Esophagus squamous epithelium (tissue), 5 donors: Measurements from ENCODE around the gene CLEC10A. TPM values are rescaled to one million over a fixed set of nuclear protein-coding genes. Genes with fewer than 3 reads are reported as not detected.
"Not testable (repeated sequence)": the region's sequence is repeated elsewhere in the genome, so short reads cannot be mapped to it uniquely, and the experiment has no call there.

Experiments used
- DNase-seq: peaks from one replicate; lab custom pipeline; 2025; lab: John Stamatoyannopoulos, UW
- H3K27ac ChIP-seq, 4 donors: fragments of 200-600 bp; sonication (generic); one replicate each; pipeline ENCODE4 v1.5.1; 2016 to 2019; ENCODE audit warnings: mild to moderate bottlenecking in 1 of 4
- H3K27me3 ChIP-seq, 4 donors: fragments of 200-600 bp; sonication (generic); 1 replicate in 3 of 4; 2 replicates in 1 of 4; pipeline versions ENCODE4 v1.5.1 to v1.6.0; 2017 to 2021; ENCODE audit warnings: antibody characterized with exemption in 1 of 4
- H3K36me3 ChIP-seq, 3 donors: fragments of 200-600 bp; sonication (generic); one replicate each; pipeline ENCODE4 v1.5.1; 2016 to 2019
- H3K4me1 ChIP-seq, 3 donors: fragments of 200-600 bp; sonication (generic); one replicate each; pipeline ENCODE4 v1.5.1; 2017 to 2019
- H3K4me3 ChIP-seq, 4 donors: fragments of 200-600 bp; sonication (generic); 1 replicate in 3 of 4; 2 replicates in 1 of 4; pipeline ENCODE4 v1.5.1; 2016 to 2019; ENCODE audit warnings: mild to moderate bottlenecking in 2 of 4, moderate library complexity in 1 of 4
- H3K9me3 ChIP-seq, 3 donors: fragments of 200-600 bp; sonication (generic); one replicate each; pipeline ENCODE4 v1.5.1; 2016 to 2019
- POLR2A ChIP-seq, 4 donors: fragments of 450-650 bp; IDR thresholded peaks; one replicate each; pipeline ENCODE4 v1.6.1; 2017; ENCODE audit warnings: antibody characterized with exemption in 4 of 4, mild to moderate bottlenecking in 4 of 4, moderate library complexity in 3 of 4
- WGBS, 2 donors: methylation state at CpG; one replicate each; pipeline ENCODE4 v1.1.5; 2018; 5-methylcytosine and 5-hydroxymethylcytosine counted together
- intact Hi-C: fragments of 100-400 bp; cut with DNase I; formaldehyde crosslinking; loops from one replicate; pipeline ENCODE4 v1.15.0; 2022
- total RNA-seq, 4 donors: library from RNA; depleted of rRNA; stranded (reverse); fragments of >200 nt; gene quantifications; one replicate each; pipeline ENCODE4 v1.1.0, GENCODE V29; 2016
- TF ChIP-seq, protein P1 (sequence below), 6 experiments: fragments of 450-650 bp in 4 of 6; fragments of 200-600 bp in 2 of 6; sonication (generic) in 2 of 6; IDR thresholded peaks; one replicate each; pipeline ENCODE4 v1.5.1; 2016 to 2019; ENCODE audit warnings: antibody characterized with exemption in 6 of 6, mild to moderate bottlenecking in 4 of 6, moderate library complexity in 4 of 6
- donor health status: DM: yes; HTN: yes; CAD: no.

Gene CLEC10A
- total RNA-seq, 4 donors from 2014 or later, result 0.40 to 10.6 (median 4.0) TPM

DNA sequence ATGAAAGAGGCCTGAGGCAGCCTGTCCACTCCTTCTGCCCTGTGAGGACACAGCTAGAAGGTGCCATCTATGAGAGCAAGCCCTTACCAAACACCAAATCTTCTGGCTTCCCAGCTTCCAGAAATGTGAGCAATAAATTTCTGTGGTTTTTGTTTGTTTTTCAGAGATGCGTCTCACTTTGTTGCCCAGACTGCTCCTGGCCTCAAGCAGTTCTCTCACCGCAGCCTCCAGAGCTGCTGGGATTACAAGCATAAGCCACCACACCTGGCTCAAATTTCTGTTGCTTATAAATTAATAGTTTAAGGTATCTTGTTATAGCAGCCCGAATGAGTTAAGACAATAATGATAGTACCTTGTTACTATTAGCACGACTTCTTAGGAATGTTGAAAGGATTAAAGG is 23.7 kb downstream of the CLEC10A start:
- H3K27ac ChIP-seq, result no peak overlapping the region
- no peak for DNase-seq
- H3K27me3 ChIP-seq, result no peaks in the 10 kb centered on the region
- peaks cover 0 to 34% (median 7%) of the 10 kb centered on the region in 3 donors for H3K4me1 ChIP-seq
- TF ChIP-seq, protein P1, sequence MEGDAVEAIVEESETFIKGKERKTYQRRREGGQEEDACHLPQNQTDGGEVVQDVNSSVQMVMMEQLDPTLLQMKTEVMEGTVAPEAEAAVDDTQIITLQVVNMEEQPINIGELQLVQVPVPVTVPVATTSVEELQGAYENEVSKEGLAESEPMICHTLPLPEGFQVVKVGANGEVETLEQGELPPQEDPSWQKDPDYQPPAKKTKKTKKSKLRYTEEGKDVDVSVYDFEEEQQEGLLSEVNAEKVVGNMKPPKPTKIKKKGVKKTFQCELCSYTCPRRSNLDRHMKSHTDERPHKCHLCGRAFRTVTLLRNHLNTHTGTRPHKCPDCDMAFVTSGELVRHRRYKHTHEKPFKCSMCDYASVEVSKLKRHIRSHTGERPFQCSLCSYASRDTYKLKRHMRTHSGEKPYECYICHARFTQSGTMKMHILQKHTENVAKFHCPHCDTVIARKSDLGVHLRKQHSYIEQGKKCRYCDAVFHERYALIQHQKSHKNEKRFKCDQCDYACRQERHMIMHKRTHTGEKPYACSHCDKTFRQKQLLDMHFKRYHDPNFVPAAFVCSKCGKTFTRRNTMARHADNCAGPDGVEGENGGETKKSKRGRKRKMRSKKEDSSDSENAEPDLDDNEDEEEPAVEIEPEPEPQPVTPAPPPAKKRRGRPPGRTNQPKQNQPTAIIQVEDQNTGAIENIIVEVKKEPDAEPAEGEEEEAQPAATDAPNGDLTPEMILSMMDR (IDR thresholded peaks at IDR 0.05), result no peak
- H3K4me3 ChIP-seq, result no peak overlapping the region
- intact Hi-C loops, result no loop called here
- no peaks in the 10 kb centered on the region for H3K36me3 ChIP-seq
- 34 to 48% methylated on average over 4 of the region's 4 CpGs for WGBS, 2 donors
- no peaks in the 10 kb centered on the region for H3K9me3 ChIP-seq

DNA sequence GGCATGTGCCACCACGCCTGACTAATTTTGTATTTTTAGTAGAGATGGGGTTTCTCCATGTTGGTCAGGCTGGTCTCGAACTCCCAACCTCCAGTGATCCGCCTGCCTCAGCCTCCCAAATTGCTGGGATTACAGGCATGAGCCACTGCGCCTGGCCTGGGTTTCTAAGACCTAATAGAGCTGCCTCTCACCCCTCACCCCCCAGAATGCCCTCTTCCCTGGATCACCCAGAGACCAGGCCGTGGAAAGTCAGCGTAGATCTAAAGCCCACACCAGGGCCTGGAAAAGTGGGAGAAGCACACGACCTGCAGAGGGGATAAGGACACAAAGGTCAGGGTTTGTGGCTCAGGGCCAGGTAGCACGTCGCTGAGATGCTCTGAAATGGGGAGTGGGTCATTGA is 29.5 kb downstream of the CLEC10A start:
- H3K4me3 ChIP-seq, H3K27ac ChIP-seq, H3K27me3 ChIP-seq, DNase-seq, H3K9me3 ChIP-seq, H3K36me3 ChIP-seq: not testable (repeated sequence)
- intact Hi-C loops, result loop anchor here (5.0 kb wide), 1 partner anchor 87 kb away; no protein-coding TSS in a partner anchor
- H3K4me1 ChIP-seq, result peaks cover 7 to 28% (median 11%) of the 10 kb centered on the region in 3 donors
- WGBS, 2 donors, result 72 to 80% methylated on average over 1 to 8 of the region's 9 CpGs

DNA sequence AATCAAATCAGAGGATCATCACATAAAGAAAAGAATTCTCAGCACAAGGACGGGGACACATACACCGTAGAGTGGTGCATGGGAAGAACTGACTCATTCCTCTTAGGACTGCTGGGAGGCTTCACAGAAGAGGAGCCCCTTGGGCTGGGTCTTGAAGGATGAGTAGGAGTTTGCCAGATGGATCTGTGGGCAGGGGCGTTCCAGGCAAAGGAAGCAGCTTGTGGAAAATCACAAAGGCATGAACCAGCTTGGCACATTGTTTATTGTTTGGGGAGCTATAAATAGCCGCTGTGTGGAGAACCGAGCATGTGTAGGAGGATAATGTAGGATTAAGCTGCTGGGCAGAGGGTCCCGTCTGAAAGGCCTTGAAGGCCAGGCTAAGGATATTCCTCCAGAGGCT is 31.1 kb downstream of the CLEC10A start:
- H3K36me3 ChIP-seq, result no peaks in the 10 kb centered on the region
- no peak overlapping the region for H3K27ac ChIP-seq
- no peaks in the 10 kb centered on the region for H3K9me3 ChIP-seq
- DNase-seq, result no peak
- no peak overlapping the region for H3K4me3 ChIP-seq
- peaks cover 0 to 18% (median 0%) of the 10 kb centered on the region in 4 donors for H3K27me3 ChIP-seq
- TF ChIP-seq, protein P1 (IDR thresholded peaks at IDR 0.05), result no peak
- intact Hi-C loops, result no loop called here
- peaks cover 10 to 44% (median 12%) of the 10 kb centered on the region in 3 donors for H3K4me1 ChIP-seq
- 57 to 65% methylated on average over 6 of the region's 6 CpGs for WGBS, 2 donors

DNA sequence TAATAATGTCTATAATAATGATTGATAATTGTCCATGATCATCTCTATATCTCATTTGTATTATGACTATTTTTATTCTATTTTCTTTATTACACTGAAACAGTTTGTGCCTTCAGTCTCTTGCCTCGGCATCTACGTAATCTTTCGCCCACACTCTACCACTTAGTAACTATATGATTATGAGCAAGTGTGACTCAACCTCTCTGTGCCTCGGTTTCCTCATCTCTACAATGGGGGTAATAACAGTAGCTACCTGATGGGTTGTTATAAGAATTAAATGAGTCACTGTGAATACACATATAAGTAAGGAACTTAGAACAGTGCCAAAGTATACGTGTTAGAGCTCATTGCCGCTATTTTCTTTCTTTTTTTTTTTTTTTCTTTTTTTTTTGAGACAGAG is 32.5 kb downstream of the CLEC10A start:
- Histone ChIP-seq H3K9me3 (no peaks in the 10 kb centered on the region), H3K36me3 (no peaks in the 10 kb centered on the region), H3K4me1 (peaks cover 23 to 58% (median 26%) of the 10 kb centered on the region in 3 donors), H3K27me3 (peaks cover 0 to 32% (median 2%) of the 10 kb centered on the region in 4 donors), H3K27ac (peak overlapping the region in 3 of 4 donors; percentile 80 to 95 (median 89)), H3K4me3 (peak overlapping the region in 1 of 4 donors; percentile 36)
- intact Hi-C loops, result no loop called here
- no peak for DNase-seq
- WGBS, 2 donors, result 29 to 40% methylated on average over 6 of the region's 6 CpGs
- TF ChIP-seq POLR2A (IDR thresholded peaks at IDR 0.05), result no peak
- TF ChIP-seq, protein P1 (IDR thresholded peaks at IDR 0.05), result no peak

DNA sequence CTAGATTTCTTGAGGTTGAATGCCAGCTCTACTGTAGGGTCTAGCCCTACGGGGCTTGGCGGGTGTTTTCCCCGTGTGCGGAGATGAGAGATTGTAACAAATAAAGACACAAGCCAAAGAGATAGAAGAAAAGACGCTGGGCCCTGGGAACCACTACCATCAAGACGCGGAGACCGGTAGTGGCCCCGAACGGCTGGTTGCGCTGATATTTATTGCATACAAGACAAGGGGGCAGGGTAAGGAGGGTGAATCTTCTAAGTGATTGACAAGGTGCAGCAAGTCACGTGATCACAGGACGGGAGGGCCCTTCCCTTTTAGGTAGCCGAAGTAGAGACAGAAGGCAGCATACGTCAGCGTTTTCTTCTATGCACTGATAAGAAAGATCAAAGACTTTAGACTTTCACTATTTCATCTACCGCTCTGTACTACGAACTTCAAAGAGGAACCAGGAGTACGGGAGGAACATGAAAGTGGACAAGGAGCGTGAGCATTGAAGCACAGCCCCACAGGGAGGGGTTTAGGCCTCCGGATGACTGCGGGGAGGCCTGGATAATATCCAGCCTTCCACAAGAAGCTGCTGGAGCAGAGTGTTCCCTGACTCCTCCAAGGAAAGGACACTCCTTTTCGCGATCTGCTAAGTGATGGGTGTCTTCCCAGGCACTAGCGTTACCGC is 33.2 kb downstream of the CLEC10A start:
- Histone ChIP-seq H3K27ac (peak overlapping the region; percentile 80 to 95 (median 86)), H3K27me3 (peaks cover 0 to 39% (median 2%) of the 10 kb centered on the region in 4 donors), H3K4me3 (peak overlapping the region; percentile 2 to 56 (median 40)), H3K4me1 (peaks cover 30 to 62% (median 34%) of the 10 kb centered on the region in 3 donors)
- H3K36me3 ChIP-seq, DNase-seq, intact Hi-C loops, H3K9me3 ChIP-seq: not testable (repeated sequence)
- peak in 1 of 4 donors; percentile 25 for TF ChIP-seq POLR2A (IDR thresholded peaks at IDR 0.05)
- WGBS, 2 donors, result 6 to 18% methylated on average over 26 of the region's 26 CpGs

DNA sequence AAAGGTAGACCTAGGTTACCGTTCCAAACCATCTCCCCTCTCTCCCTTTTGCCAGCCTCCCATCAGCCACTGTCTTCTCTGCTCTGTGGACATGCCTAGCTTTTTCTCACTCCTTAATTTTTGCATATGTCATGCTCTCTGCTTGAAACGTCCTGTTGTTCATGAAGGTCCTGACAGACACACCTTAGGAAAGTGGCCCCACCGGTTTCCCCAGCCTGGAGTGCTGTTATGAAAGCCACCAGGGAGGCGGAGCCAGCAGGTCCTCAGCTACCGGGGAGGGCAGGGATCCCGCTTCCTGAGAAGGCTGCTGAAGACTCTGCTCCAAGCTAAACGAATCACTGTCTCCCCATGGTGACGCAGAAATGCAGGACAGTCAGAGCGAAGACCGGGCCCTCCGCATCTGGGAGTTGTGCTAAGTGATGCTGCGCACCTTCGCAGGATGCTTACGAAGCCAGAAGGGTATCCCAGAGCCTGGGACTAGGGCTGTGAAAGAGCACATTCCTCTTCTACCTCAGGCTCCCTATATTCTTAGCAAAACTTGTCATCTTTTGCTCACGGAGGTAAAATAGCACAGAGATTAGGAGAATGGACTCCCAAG is 33.8 kb downstream of the CLEC10A start:
- Histone ChIP-seq H3K27me3 (peaks cover 0 to 40% (median 2%) of the 10 kb centered on the region in 4 donors), H3K4me3 (peak overlapping the region; percentile 2 to 56 (median 40)), H3K27ac (peak overlapping the region; percentile 80 to 95 (median 86)), H3K36me3 (no peaks in the 10 kb centered on the region), H3K9me3 (no peaks in the 10 kb centered on the region), H3K4me1 (peaks cover 30 to 65% (median 34%) of the 10 kb centered on the region in 3 donors)
- 4 to 14% methylated on average over 5 to 14 of the region's 15 CpGs for WGBS, 2 donors
- TF ChIP-seq, protein P1 (IDR thresholded peaks at IDR 0.05), result peak in 2 of 6 experiments; percentile 2 to 7
- no peak for TF ChIP-seq POLR2A (IDR thresholded peaks at IDR 0.05)
- no peak for DNase-seq
- intact Hi-C loops, result no loop called here
